PC-9 (cell line): Measurements from ENCODE around the gene FARS2.

Experiments used
- CTCF ChIP-seq: fragments of 200-600 bp; sonication (generic); conservative IDR thresholded peaks from 2 replicates; pipeline ENCODE4 v1.6.1; 2017; ENCODE audit warnings: mixed run types, antibody characterized with exemption, mild to moderate bottlenecking, moderate library complexity
- EZH2 ChIP-seq: fragments of 200-600 bp; sonication (generic); IDR thresholded peaks from 2 replicates; pipeline ENCODE4 v1.8.0; 2017; ENCODE audit warnings: antibody characterized with exemption, low read depth

DNA sequence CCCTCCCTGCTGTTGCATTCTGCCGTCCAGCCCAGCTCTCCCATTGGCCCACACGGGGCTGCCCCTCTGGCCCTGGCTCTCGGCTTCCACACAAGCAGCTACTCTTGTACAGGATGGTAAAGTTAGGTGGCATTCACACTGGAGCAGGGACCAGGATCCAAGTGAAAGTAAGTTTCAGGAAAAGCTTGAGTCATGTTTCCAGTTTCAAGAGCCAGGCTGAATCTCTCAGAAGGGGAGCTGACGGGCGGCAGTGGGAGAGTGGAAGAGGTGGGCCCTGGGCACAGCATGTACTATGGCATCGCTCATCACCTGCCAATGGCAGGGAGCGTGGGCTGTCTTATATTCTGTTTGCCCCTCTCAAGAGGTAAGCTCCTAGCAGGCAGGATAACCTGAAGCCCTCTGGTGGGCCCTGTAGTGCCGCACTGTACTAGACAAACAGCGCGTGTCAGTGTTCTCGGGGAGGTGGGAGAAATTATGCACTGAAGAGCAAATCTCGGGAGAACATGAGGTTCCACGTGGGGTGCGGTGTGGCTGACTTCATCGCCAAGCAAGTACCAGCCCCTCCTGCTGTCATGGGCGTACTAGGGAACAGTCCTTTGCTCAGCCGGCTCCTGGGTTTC is 503.9 kb downstream of the FARS2 start:
- TF ChIP-seq CTCF = no peak
- TF ChIP-seq EZH2 = no peak
